Measurements from ENCODE around the gene PHGDH. TPM values are rescaled to one million over a fixed set of nuclear protein-coding genes. Genes with fewer than 3 reads are reported as not detected.

Gene PHGDH
- total RNA-seq, 1 donor from 2014 or later, result 371 TPM

DNA sequence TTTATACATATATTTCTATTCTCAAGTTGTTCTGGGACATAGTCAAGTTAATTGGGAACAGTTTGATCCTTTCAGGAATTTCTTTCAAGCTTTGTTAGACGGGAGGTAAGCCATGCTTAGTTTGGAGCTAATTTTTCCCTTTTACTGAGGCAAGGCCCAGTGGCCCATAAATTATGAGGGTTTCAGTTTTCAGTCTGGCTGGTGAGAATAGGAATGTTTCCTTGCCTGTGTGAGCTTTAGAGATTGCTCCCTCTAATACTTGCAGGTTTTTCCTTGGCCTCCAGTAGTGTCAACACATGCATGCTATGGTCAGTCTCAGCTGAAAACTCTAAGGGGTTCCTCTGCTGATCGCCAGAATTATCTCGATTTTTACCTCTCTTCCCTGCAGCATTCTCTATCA, 14.1 kb upstream of the PHGDH start:
- peaks cover 15% of the 10 kb centered on the region for H3K27me3 Mint-ChIP-seq (ENCODE audit: low read depth, unreplicated experiment)
- H3K36me3 ChIP-seq (ENCODE audit: insufficient read depth, low read length), result no peaks in the 10 kb centered on the region
- H3K4me3 Mint-ChIP-seq (ENCODE audit: unreplicated experiment), result no peak overlapping the region

DNA sequence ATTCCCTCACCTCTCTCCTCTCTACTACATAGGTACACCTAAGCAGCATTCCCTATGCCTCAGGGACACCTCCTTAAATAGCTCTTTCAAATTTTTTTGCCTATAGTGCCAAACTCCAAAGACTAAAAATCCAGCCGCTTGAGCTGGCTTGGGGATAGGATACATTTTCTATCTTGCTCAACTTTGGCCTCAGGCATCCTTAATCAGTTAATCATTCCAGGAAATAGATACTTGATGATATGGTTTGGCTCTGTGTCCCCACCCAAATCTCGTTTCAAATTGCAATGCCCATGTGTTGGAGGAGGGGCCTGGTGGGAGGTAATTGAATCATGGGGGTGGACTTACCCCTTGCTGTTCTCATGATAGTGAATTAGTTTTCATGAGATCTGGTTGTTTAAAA, 11.4 kb upstream of the PHGDH start:
- DNase-seq (ENCODE audit: low read depth), result no peak
- no peak overlapping the region for H3K27ac Mint-ChIP-seq (ENCODE audit: unreplicated experiment)

More for the DNA sequence above, 14.1 kb upstream of the PHGDH start:
- no peak overlapping the region for H3K27ac ChIP-seq (ENCODE audit: low read depth, low read length)
- peaks cover 8% of the 10 kb centered on the region for H3K9me3 ChIP-seq (ENCODE audit: insufficient read depth, low read depth, low read length)
- peaks cover 5% of the 10 kb centered on the region for H3K27me3 ChIP-seq (ENCODE audit: insufficient read depth, low read length)
- no peak overlapping the region for H3K4me2 ChIP-seq (ENCODE audit: low read length)
- H3K27ac Mint-ChIP-seq (ENCODE audit: unreplicated experiment), result no peak overlapping the region
- no peak overlapping the region for H3K9ac ChIP-seq (ENCODE audit: low read length)
- H3K79me2 ChIP-seq (ENCODE audit: insufficient read depth, low read length), result no peaks in the 10 kb centered on the region
- TF ChIP-seq EZH2 (IDR thresholded peaks at IDR 0.05; ENCODE audit: insufficient read depth, low read length), result no peak
- TF ChIP-seq, protein P1, sequence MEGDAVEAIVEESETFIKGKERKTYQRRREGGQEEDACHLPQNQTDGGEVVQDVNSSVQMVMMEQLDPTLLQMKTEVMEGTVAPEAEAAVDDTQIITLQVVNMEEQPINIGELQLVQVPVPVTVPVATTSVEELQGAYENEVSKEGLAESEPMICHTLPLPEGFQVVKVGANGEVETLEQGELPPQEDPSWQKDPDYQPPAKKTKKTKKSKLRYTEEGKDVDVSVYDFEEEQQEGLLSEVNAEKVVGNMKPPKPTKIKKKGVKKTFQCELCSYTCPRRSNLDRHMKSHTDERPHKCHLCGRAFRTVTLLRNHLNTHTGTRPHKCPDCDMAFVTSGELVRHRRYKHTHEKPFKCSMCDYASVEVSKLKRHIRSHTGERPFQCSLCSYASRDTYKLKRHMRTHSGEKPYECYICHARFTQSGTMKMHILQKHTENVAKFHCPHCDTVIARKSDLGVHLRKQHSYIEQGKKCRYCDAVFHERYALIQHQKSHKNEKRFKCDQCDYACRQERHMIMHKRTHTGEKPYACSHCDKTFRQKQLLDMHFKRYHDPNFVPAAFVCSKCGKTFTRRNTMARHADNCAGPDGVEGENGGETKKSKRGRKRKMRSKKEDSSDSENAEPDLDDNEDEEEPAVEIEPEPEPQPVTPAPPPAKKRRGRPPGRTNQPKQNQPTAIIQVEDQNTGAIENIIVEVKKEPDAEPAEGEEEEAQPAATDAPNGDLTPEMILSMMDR (IDR thresholded peaks at IDR 0.05; ENCODE audit: insufficient read depth, low read depth, low read length), result no peak
- H3K36me3 Mint-ChIP-seq (ENCODE audit: low read depth, unreplicated experiment), result peaks cover 4% of the 10 kb centered on the region
- no peak overlapping the region for H3K4me3 ChIP-seq (ENCODE audit: insufficient read depth, low read depth, low read length)
- H4K20me1 ChIP-seq (ENCODE audit: insufficient read depth, low read length), result no peaks in the 10 kb centered on the region
- FAIRE-seq (no peak), DNase-seq (ENCODE audit: low read depth) (no peak)
- H2AFZ ChIP-seq (ENCODE audit: low read depth, low read length), result no peak overlapping the region
- H3K9me3 Mint-ChIP-seq (ENCODE audit: unreplicated experiment), result peaks cover 25% of the 10 kb centered on the region
- H3K4me1 Mint-ChIP-seq (ENCODE audit: low read depth, unreplicated experiment), result no peaks in the 10 kb centered on the region
- H3K4me1 ChIP-seq (ENCODE audit: insufficient read depth, low read length), result no peaks in the 10 kb centered on the region

DNA sequence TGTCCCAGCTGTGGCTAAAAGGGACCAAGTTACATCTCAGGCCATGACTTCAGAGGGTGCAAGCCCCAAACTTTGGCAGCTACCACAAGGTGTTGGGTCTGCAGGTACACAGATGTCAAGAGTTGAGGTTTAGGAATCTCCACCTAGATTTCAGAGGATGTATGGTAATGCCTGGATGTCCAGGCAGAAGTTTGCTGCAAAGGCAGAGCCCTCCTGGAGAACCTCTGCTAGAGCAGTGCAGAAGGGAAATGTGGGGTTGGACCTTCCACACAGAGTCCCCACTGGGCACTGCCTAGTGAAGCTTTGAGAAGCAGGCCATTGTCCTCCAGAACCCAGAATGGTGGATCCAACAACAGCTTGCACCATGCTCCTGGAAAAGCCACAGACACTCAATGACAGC, 10.1 kb upstream of the PHGDH start:
- no peak for FAIRE-seq
- peaks cover 31% of the 10 kb centered on the region for H3K9me3 Mint-ChIP-seq (ENCODE audit: unreplicated experiment)

More for the DNA sequence above, 11.4 kb upstream of the PHGDH start:
- H3K9me3 ChIP-seq (ENCODE audit: insufficient read depth, low read depth, low read length), result peaks cover 8% of the 10 kb centered on the region
- no peak overlapping the region for H3K27ac ChIP-seq (ENCODE audit: low read depth, low read length)
- H3K4me1 ChIP-seq (ENCODE audit: insufficient read depth, low read length), result peaks cover 4% of the 10 kb centered on the region
- Mint-ChIP-seq H3K27me3 (ENCODE audit: low read depth, unreplicated experiment) (peaks cover 11% of the 10 kb centered on the region), H3K4me1 (ENCODE audit: low read depth, unreplicated experiment) (no peaks in the 10 kb centered on the region), H3K9me3 (ENCODE audit: unreplicated experiment) (peaks cover 28% of the 10 kb centered on the region), H3K4me3 (ENCODE audit: unreplicated experiment) (no peak overlapping the region), H3K36me3 (ENCODE audit: low read depth, unreplicated experiment) (peaks cover 8% of the 10 kb centered on the region)
- no peak for TF ChIP-seq EZH2 (IDR thresholded peaks at IDR 0.05; ENCODE audit: insufficient read depth, low read length)
- TF ChIP-seq, protein P1 (IDR thresholded peaks at IDR 0.05; ENCODE audit: insufficient read depth, low read depth, low read length), result no peak
- no peak overlapping the region for H2AFZ ChIP-seq (ENCODE audit: low read depth, low read length)
- no peak overlapping the region for H3K4me2 ChIP-seq (ENCODE audit: low read length)
- FAIRE-seq, result no peak
- H3K4me3 ChIP-seq (ENCODE audit: insufficient read depth, low read depth, low read length), result no peak overlapping the region
- H3K79me2 ChIP-seq (ENCODE audit: insufficient read depth, low read length), result no peaks in the 10 kb centered on the region
- H3K27me3 ChIP-seq (ENCODE audit: insufficient read depth, low read length), result peaks cover 5% of the 10 kb centered on the region
- no peaks in the 10 kb centered on the region for H4K20me1 ChIP-seq (ENCODE audit: insufficient read depth, low read length)
- no peak overlapping the region for H3K9ac ChIP-seq (ENCODE audit: low read length)
- H3K36me3 ChIP-seq (ENCODE audit: insufficient read depth, low read length), result no peaks in the 10 kb centered on the region

More for the DNA sequence above, 10.1 kb upstream of the PHGDH start:
- H3K9me3 ChIP-seq (ENCODE audit: insufficient read depth, low read depth, low read length), result peaks cover 8% of the 10 kb centered on the region
- H3K4me1 ChIP-seq (ENCODE audit: insufficient read depth, low read length), result peaks cover 4% of the 10 kb centered on the region
- TF ChIP-seq EZH2 (IDR thresholded peaks at IDR 0.05; ENCODE audit: insufficient read depth, low read length), result no peak
- TF ChIP-seq, protein P1 (IDR thresholded peaks at IDR 0.05; ENCODE audit: insufficient read depth, low read depth, low read length), result no peak
- no peaks in the 10 kb centered on the region for H4K20me1 ChIP-seq (ENCODE audit: insufficient read depth, low read length)
- H3K27me3 ChIP-seq (ENCODE audit: insufficient read depth, low read length), result peaks cover 5% of the 10 kb centered on the region
- no peak overlapping the region for H3K4me2 ChIP-seq (ENCODE audit: low read length)
- no peak overlapping the region for H3K27ac Mint-ChIP-seq (ENCODE audit: unreplicated experiment)
- peaks cover 8% of the 10 kb centered on the region for H3K36me3 Mint-ChIP-seq (ENCODE audit: low read depth, unreplicated experiment)
- H3K4me3 ChIP-seq (ENCODE audit: insufficient read depth, low read depth, low read length), result no peak overlapping the region
- H3K36me3 ChIP-seq (ENCODE audit: insufficient read depth, low read length), result no peaks in the 10 kb centered on the region
- H3K27me3 Mint-ChIP-seq (ENCODE audit: low read depth, unreplicated experiment), result peaks cover 12% of the 10 kb centered on the region
- H2AFZ ChIP-seq (ENCODE audit: low read depth, low read length), result no peak overlapping the region
- no peaks in the 10 kb centered on the region for H3K4me1 Mint-ChIP-seq (ENCODE audit: low read depth, unreplicated experiment)
- no peak overlapping the region for H3K27ac ChIP-seq (ENCODE audit: low read depth, low read length)
- H3K9ac ChIP-seq (ENCODE audit: low read length), result no peak overlapping the region
- H3K79me2 ChIP-seq (ENCODE audit: insufficient read depth, low read length), result no peaks in the 10 kb centered on the region
- no peak overlapping the region for H3K4me3 Mint-ChIP-seq (ENCODE audit: unreplicated experiment)
- no peak for DNase-seq (ENCODE audit: low read depth)

Data from astrocyte (in vitro differentiated cells and primary cell).